Lung (tissue), 12 donors: ENCODE results near the gene ACSS2. TPM values are rescaled to one million over a fixed set of nuclear protein-coding genes. Genes with fewer than 3 reads are reported as not detected.
A peak's percentile ranks its signal among the peaks of the same experiment; 100 is the strongest.

Experiments
- ATAC-seq: fragments of 200-7000 bp; cut with Tn5 transposase; one replicate; pipeline ENCODE4 v1.9.1; 2020; ENCODE audit warnings: moderate number of reproducible peaks; ENCODE audit not compliant: insufficient read depth, low FRiP score
- DNase-seq, 3 donors: peaks; one replicate each; pipeline ENCODE4 v3.0.0-alpha.2; 2013 to 2017
- H3K27ac ChIP-seq, 2 donors: one replicate each; pipeline ENCODE4 v1.5.1; 2013; ENCODE audit warnings: mild to moderate bottlenecking in 2 of 2, moderate library complexity in 2 of 2, control low read depth in 1 of 2, inconsistent platforms in 1 of 2, low read depth in 1 of 2, low read length in 1 of 2
- H3K27me3 ChIP-seq, 3 donors: one replicate each; pipeline ENCODE4 v1.5.1; 2013; ENCODE audit warnings: low read length in 2 of 3; ENCODE audit not compliant: control insufficient read depth in 3 of 3, insufficient read depth in 3 of 3
- H3K36me3 ChIP-seq, 4 donors: one replicate each; pipeline ENCODE4 v1.5.1; 2013; ENCODE audit warnings: low read length in 4 of 4, mild to moderate bottlenecking in 1 of 4, moderate library complexity in 1 of 4; ENCODE audit not compliant: control insufficient read depth in 4 of 4, insufficient read depth in 4 of 4
- H3K4me1 ChIP-seq, 5 donors: one replicate each; pipeline ENCODE4 v1.5.1; 2013; ENCODE audit warnings: low read length in 5 of 5, mild to moderate bottlenecking in 2 of 5, moderate library complexity in 1 of 5; ENCODE audit not compliant: control insufficient read depth in 5 of 5, insufficient read depth in 5 of 5
- H3K4me3 ChIP-seq: one replicate; pipeline ENCODE4 v1.5.1; 2013; ENCODE audit warnings: mild to moderate bottlenecking, control low read depth, moderate library complexity
- H3K9ac ChIP-seq, 2 donors: one replicate each; pipeline ENCODE4 v1.5.1; 2013; ENCODE audit warnings: low read length in 2 of 2, control low read depth in 1 of 2; ENCODE audit not compliant: insufficient read depth in 1 of 2
- H3K9me3 ChIP-seq, 4 donors: one replicate each; pipeline ENCODE4 v1.5.1; 2013; ENCODE audit warnings: low read length in 3 of 4, mild to moderate bottlenecking in 1 of 4, moderate library complexity in 1 of 4; ENCODE audit not compliant: control insufficient read depth in 4 of 4, insufficient read depth in 3 of 4
- CTCF ChIP-seq: IDR thresholded peaks from 2 replicates; pipeline ENCODE4 v1.5.1; 2012; ENCODE audit warnings: mild to moderate bottlenecking; ENCODE audit errors: control extremely low read depth, extremely low read depth
- WGBS, 2 donors: extraction: QIAGEN DNeasy Blood & Tissue Kit; methylation state at CpG; one replicate each; pipeline ENCODE4 v1.1.7; 2013; 5-methylcytosine and 5-hydroxymethylcytosine counted together
- polyA plus RNA-seq, 2 donors: library from polyadenylated mRNA; stranded (reverse); fragments of 200-250 nt; gene quantifications; one replicate each; pipeline ENCODE4 v1.2.1, GENCODE V29; 2013
- total RNA-seq, 2 donors: library from RNA; depleted of rRNA in 1 of 2; stranded (reverse); fragments of >200 nt in 1 of 2; gene quantifications; one replicate each; pipeline ENCODE4 v1.2.1, GENCODE V29; 2014 to 2021
- donor health status: control.
- donor health status: control.
- donor health status: Bipolar disorder and iron deficiency.
- donor health status: healthy.
- donor health status: DM: yes; HTN: yes; CAD: no.

Gene ACSS2
- total and polyA plus RNA-seq, 4 donors = 69.7 to 300 (median 161) TPM

GRCh38 chr20:34928411-34928810 lies 52.0 kb downstream of the ACSS2 start:
- DNase-seq (no peak), ATAC-seq (no peak)
- H3K4me3 ChIP-seq = no peak overlapping the region
- TF ChIP-seq CTCF = no peak
- peaks cover 18 to 56% (median 37%) of the 10 kb centered on the region in 4 donors for H3K36me3 ChIP-seq
- 92 to 93% methylated on average over 2 of the region's 2 CpGs for WGBS, 2 donors
- no peak overlapping the region for H3K27ac ChIP-seq
- H3K4me1 ChIP-seq = no peaks in the 10 kb centered on the region
- H3K9ac ChIP-seq = no peak overlapping the region
- peaks cover 0 to 2% (median 0%) of the 10 kb centered on the region in 4 donors for H3K9me3 ChIP-seq
- H3K27me3 ChIP-seq = no peaks in the 10 kb centered on the region

GRCh38 chr20:34931771-34932170 lies 55.4 kb downstream of the ACSS2 start:
- TF ChIP-seq CTCF = no peak
- H3K9me3 ChIP-seq = peaks cover 0 to 2% (median 0%) of the 10 kb centered on the region in 4 donors
- no peak overlapping the region for H3K4me3 ChIP-seq
- H3K27me3 ChIP-seq = no peaks in the 10 kb centered on the region
- peaks cover 19 to 42% (median 26%) of the 10 kb centered on the region in 4 donors for H3K36me3 ChIP-seq
- no peak for DNase-seq
- WGBS, 2 donors = 92 to 97% methylated on average over 7 of the region's 7 CpGs
- H3K4me1 ChIP-seq = no peaks in the 10 kb centered on the region
- no peak for ATAC-seq
- no peak overlapping the region for H3K9ac ChIP-seq
- H3K27ac ChIP-seq = no peak overlapping the region

- peaks cover 8 to 29% (median 17%) of the 10 kb centered on the region in 4 donors for H3K36me3 ChIP-seq
- DNase-seq = peak in 2 of 3 donors; percentile 31 to 46
Observed at GRCh38 chr20:34938466-34939163, 62.2 kb downstream of the ACSS2 start.

More at GRCh38 chr20:34938466-34939163, 62.2 kb downstream of the ACSS2 start:
- Histone ChIP-seq H3K4me1 (peaks cover 0 to 5% (median 0%) of the 10 kb centered on the region in 5 donors), H3K9me3 (no peaks in the 10 kb centered on the region), H3K4me3 (no peak overlapping the region), H3K9ac (no peak overlapping the region), H3K27ac (peak overlapping the region; percentile 56 to 65), H3K27me3 (no peaks in the 10 kb centered on the region)
- no peak for TF ChIP-seq CTCF
- peak; percentile 55 for ATAC-seq
- 58 to 69% methylated on average over 14 of the region's 14 CpGs for WGBS, 2 donors
